ENCODE data around the gene FAM199X. TPM values are rescaled to one million over a fixed set of nuclear protein-coding genes. Genes with fewer than 3 reads are reported as not detected.

FAM199X gene
- total and polyA plus RNA-seq, 4 donors, result 26.7 to 88.0 (median 44.4) TPM

- Histone ChIP-seq H3K4me1 (ENCODE audit: control insufficient read depth, insufficient read depth, low read length) (no peaks in the 10 kb centered on the region), H3K27ac (ENCODE audit: low read depth, low read length) (peak overlapping the region; percentile 75), H3K36me3 (ENCODE audit: control insufficient read depth, insufficient read depth, low read length) (no peaks in the 10 kb centered on the region), H3K9me3 (ENCODE audit: control insufficient read depth, insufficient read depth, low read length) (no peaks in the 10 kb centered on the region), H3K4me3 (ENCODE audit: low read depth, low read length) (peak overlapping the region; percentile 49), H3K27me3 (ENCODE audit: control insufficient read depth, insufficient read depth, low read length) (peaks cover 2% of the 10 kb centered on the region)
- peak in 5 of 6 donors; percentile 63 to 96 (median 81) for DNase-seq (ENCODE audit: low read depth in 4 of 6, low spot score in 6 of 6)
- WGBS (ENCODE audit: insufficient coverage), result 15% methylated on average over 7 of the region's 10 CpGs
Measured at GRCh38 chrX:104136241-104137019, 29.8 kb upstream of the FAM199X start.

- peak in 2 of 6 donors; percentile 9 to 33 for DNase-seq (ENCODE audit: low read depth in 4 of 6, low spot score in 6 of 6)
- no peak overlapping the region for H3K4me3 ChIP-seq (ENCODE audit: low read depth, low read length)
- H3K4me1 ChIP-seq (ENCODE audit: control insufficient read depth, insufficient read depth, low read length), result no peaks in the 10 kb centered on the region
- no peaks in the 10 kb centered on the region for H3K9me3 ChIP-seq (ENCODE audit: control insufficient read depth, insufficient read depth, low read length)
- H3K27ac ChIP-seq (ENCODE audit: low read depth, low read length), result no peak overlapping the region
- peaks cover 2% of the 10 kb centered on the region for H3K27me3 ChIP-seq (ENCODE audit: control insufficient read depth, insufficient read depth, low read length)
- WGBS (ENCODE audit: insufficient coverage), result 93% methylated on average over 2 of the region's 3 CpGs
- no peaks in the 10 kb centered on the region for H3K36me3 ChIP-seq (ENCODE audit: control insufficient read depth, insufficient read depth, low read length)
Measured at GRCh38 chrX:104137496-104137895, 28.8 kb upstream of the FAM199X start.

GRCh38 chrX:104141087-104141760 is 25.0 kb upstream of the FAM199X start:
- no peaks in the 10 kb centered on the region for H3K9me3 ChIP-seq (ENCODE audit: control insufficient read depth, insufficient read depth, low read length)
- no peaks in the 10 kb centered on the region for H3K36me3 ChIP-seq (ENCODE audit: control insufficient read depth, insufficient read depth, low read length)
- no peaks in the 10 kb centered on the region for H3K4me1 ChIP-seq (ENCODE audit: control insufficient read depth, insufficient read depth, low read length)
- no peak overlapping the region for H3K27ac ChIP-seq (ENCODE audit: low read depth, low read length)
- WGBS (ENCODE audit: insufficient coverage), result 83% methylated on average over 5 of the region's 8 CpGs
- no peak for DNase-seq (ENCODE audit: low read depth in 4 of 6, low spot score in 6 of 6)
- H3K27me3 ChIP-seq (ENCODE audit: control insufficient read depth, insufficient read depth, low read length), result no peaks in the 10 kb centered on the region
- no peak overlapping the region for H3K4me3 ChIP-seq (ENCODE audit: low read depth, low read length)

GRCh38 chrX:104151037-104151436 is 15.2 kb upstream of the FAM199X start:
- no peaks in the 10 kb centered on the region for H3K9me3 ChIP-seq (ENCODE audit: control insufficient read depth, insufficient read depth, low read length)
- 11% methylated on average over 1 of the region's 1 CpG for WGBS (ENCODE audit: insufficient coverage)

GRCh38 chrX:104156630-104157529 is 9.4 kb upstream of the FAM199X start, which contains the start of gene SLC25A53:
TSS of gene SLC25A53 (minus strand) at chrX:104157009. CDS start at chrX:104105257, 51,752 bp downstream.
- DNase-seq (ENCODE audit: low read depth in 4 of 6, low spot score in 6 of 6), result peak in 5 of 6 donors; percentile 65 to 96 (median 74)
- Histone ChIP-seq H3K4me1 (ENCODE audit: control insufficient read depth, insufficient read depth, low read length) (peaks cover 6% of the 10 kb centered on the region), H3K9me3 (ENCODE audit: control insufficient read depth, insufficient read depth, low read length) (no peaks in the 10 kb centered on the region), H3K27me3 (ENCODE audit: control insufficient read depth, insufficient read depth, low read length) (peaks cover 4% of the 10 kb centered on the region), H3K4me3 (ENCODE audit: low read depth, low read length) (peak within 1 kb of the TSS; percentile 73), H3K27ac (ENCODE audit: low read depth, low read length) (peak within 1 kb of the TSS; percentile 94), H3K36me3 (ENCODE audit: control insufficient read depth, insufficient read depth, low read length) (no peaks in the 10 kb centered on the region)
- 32% methylated on average over 37 of the region's 44 CpGs for WGBS (ENCODE audit: insufficient coverage)

More at GRCh38 chrX:104151037-104151436, 15.2 kb upstream of the FAM199X start:
- no peaks in the 10 kb centered on the region for H3K36me3 ChIP-seq (ENCODE audit: control insufficient read depth, insufficient read depth, low read length)
- no peak overlapping the region for H3K4me3 ChIP-seq (ENCODE audit: low read depth, low read length)
- H3K4me1 ChIP-seq (ENCODE audit: control insufficient read depth, insufficient read depth, low read length), result peaks cover 6% of the 10 kb centered on the region
- no peak overlapping the region for H3K27ac ChIP-seq (ENCODE audit: low read depth, low read length)
- no peak for DNase-seq (ENCODE audit: low read depth in 4 of 6, low spot score in 6 of 6)
- H3K27me3 ChIP-seq (ENCODE audit: control insufficient read depth, insufficient read depth, low read length), result no peaks in the 10 kb centered on the region

- Histone ChIP-seq H3K36me3 (ENCODE audit: control insufficient read depth, insufficient read depth, low read length) (no peaks in the 10 kb centered on the region), H3K9me3 (ENCODE audit: control insufficient read depth, insufficient read depth, low read length) (no peaks in the 10 kb centered on the region), H3K27ac (ENCODE audit: low read depth, low read length) (peak overlapping the region; percentile 49), H3K4me1 (ENCODE audit: control insufficient read depth, insufficient read depth, low read length) (no peaks in the 10 kb centered on the region), H3K4me3 (ENCODE audit: low read depth, low read length) (peak overlapping the region; percentile 70), H3K27me3 (ENCODE audit: control insufficient read depth, insufficient read depth, low read length) (peaks cover 2% of the 10 kb centered on the region)
- 27% methylated on average over 34 of the region's 37 CpGs for WGBS (ENCODE audit: insufficient coverage)
- DNase-seq (ENCODE audit: low read depth in 4 of 6, low spot score in 6 of 6), result peak in 3 of 6 donors; percentile 12 to 39 (median 19)
Measured at GRCh38 chrX:104166735-104167436, 633 bp downstream of the FAM199X start.

GRCh38 chrX:104168127-104168526 is 1.9 kb downstream of the FAM199X start:
- Histone ChIP-seq H3K27ac (ENCODE audit: low read depth, low read length) (no peak overlapping the region), H3K27me3 (ENCODE audit: control insufficient read depth, insufficient read depth, low read length) (peaks cover 2% of the 10 kb centered on the region), H3K4me3 (ENCODE audit: low read depth, low read length) (no peak overlapping the region), H3K9me3 (ENCODE audit: control insufficient read depth, insufficient read depth, low read length) (no peaks in the 10 kb centered on the region), H3K4me1 (ENCODE audit: control insufficient read depth, insufficient read depth, low read length) (no peaks in the 10 kb centered on the region), H3K36me3 (ENCODE audit: control insufficient read depth, insufficient read depth, low read length) (no peaks in the 10 kb centered on the region)
- WGBS (ENCODE audit: insufficient coverage), result 44% methylated on average over 1 of the region's 1 CpG
- no peak for DNase-seq (ENCODE audit: low read depth in 4 of 6, low spot score in 6 of 6)

- no peak for DNase-seq (ENCODE audit: low read depth in 4 of 6, low spot score in 6 of 6)
- WGBS (ENCODE audit: insufficient coverage), result 22% methylated on average over 1 of the region's 6 CpGs
- Histone ChIP-seq H3K36me3 (ENCODE audit: control insufficient read depth, insufficient read depth, low read length) (no peaks in the 10 kb centered on the region), H3K4me3 (ENCODE audit: low read depth, low read length) (no peak overlapping the region), H3K27ac (ENCODE audit: low read depth, low read length) (no peak overlapping the region), H3K9me3 (ENCODE audit: control insufficient read depth, insufficient read depth, low read length) (no peaks in the 10 kb centered on the region), H3K27me3 (ENCODE audit: control insufficient read depth, insufficient read depth, low read length) (peaks cover 2% of the 10 kb centered on the region), H3K4me1 (ENCODE audit: control insufficient read depth, insufficient read depth, low read length) (no peaks in the 10 kb centered on the region)
Measured at GRCh38 chrX:104172121-104172520, 5.9 kb downstream of the FAM199X start.

GRCh38 chrX:104172788-104173187 is 6.5 kb downstream of the FAM199X start:
- DNase-seq (ENCODE audit: low read depth in 4 of 6, low spot score in 6 of 6), result no peak
- Histone ChIP-seq H3K4me1 (ENCODE audit: control insufficient read depth, insufficient read depth, low read length) (no peaks in the 10 kb centered on the region), H3K4me3 (ENCODE audit: low read depth, low read length) (no peak overlapping the region), H3K9me3 (ENCODE audit: control insufficient read depth, insufficient read depth, low read length) (no peaks in the 10 kb centered on the region), H3K36me3 (ENCODE audit: control insufficient read depth, insufficient read depth, low read length) (no peaks in the 10 kb centered on the region), H3K27ac (ENCODE audit: low read depth, low read length) (no peak overlapping the region), H3K27me3 (ENCODE audit: control insufficient read depth, insufficient read depth, low read length) (peaks cover 2% of the 10 kb centered on the region)
- 67% methylated on average over 1 of the region's 2 CpGs for WGBS (ENCODE audit: insufficient coverage)
